Measurements from ENCODE around the gene RAPGEF4.

DNA sequence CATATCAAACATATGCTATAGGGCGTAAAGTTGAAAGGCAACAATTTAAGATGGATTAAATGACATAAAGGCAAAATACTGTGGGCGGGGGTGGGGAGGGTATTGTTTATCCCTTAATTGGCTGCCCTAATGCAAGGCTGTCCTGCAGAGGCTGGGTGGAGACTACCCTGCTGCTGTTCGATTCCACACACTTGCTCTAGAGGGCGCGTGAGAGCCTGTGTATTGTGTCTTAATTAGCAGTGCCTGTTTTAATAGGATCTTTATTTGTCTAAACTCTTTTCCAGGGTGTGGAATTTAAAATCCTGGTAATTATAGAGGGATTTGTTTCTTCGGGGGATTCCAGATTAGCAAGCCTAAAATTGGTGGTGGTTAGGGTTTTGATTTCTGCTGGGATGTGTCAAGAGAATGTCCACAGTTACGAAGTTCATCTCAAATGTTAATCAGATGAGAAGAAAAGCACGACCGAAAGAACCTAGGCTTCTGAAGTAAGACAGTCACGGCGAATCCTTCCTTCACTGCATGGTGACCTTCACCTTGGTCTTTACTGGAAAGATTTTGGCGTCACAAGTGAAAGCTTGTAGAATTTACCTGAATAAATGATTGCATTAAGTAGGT, 236.5 kb downstream of the RAPGEF4 start:
- TF ChIP-seq EP300 (IDR thresholded peaks at IDR 0.05) (no peak), POLR2A (IDR thresholded peaks at IDR 0.05) (no peak)

Measured in stomach (tissue), 4 donors.